Endothelial cell of umbilical vein (primary cell): ENCODE results near the gene DUSP8. TPM values are rescaled to one million over a fixed set of nuclear protein-coding genes. Genes with fewer than 3 reads are reported as not detected.

ENCODE experiments used
- BruUV-seq: library from RNA; stranded (reverse); fragments of 400-500 nt; replicated peaks from 2 replicates; lab custom pipeline; 2021; lab: Mats Ljungman, UMichigan
- CTCF ChIA-PET: fragments of 300-600, 350-600 bp; sonication (Branson Sonifier 250); formaldehyde crosslinking; loops from one replicate; lab custom pipeline; 2021; ENCODE audit warnings: antibody characterized with exemption, inconsistent platforms; lab: Charles Lee
- POLR2A ChIA-PET: fragments of 300-600, 350-600 bp; sonication (Branson Sonifier 250); formaldehyde crosslinking; loops from one replicate; lab custom pipeline; 2021; ENCODE audit warnings: antibody characterized with exemption, inconsistent platforms; lab: Charles Lee
- DNase-seq: peaks from one replicate; pipeline ENCODE4 v3.0.0-alpha.2; 2011; ENCODE audit warnings: low read depth, low spot score
- FAIRE-seq: peaks from 2 replicates; lab custom pipeline; 2011; peaks lifted over from hg19 to GRCh38; lab: Jason Lieb, UNC
- H2AFZ ChIP-seq: 2 replicates; pipeline ENCODE4 v1.6.0; 2012; ENCODE audit warnings: low read depth, low read length, control low read depth, inconsistent platforms
- H3K27ac ChIP-seq: 2 replicates; pipeline ENCODE4 v1.5.1; 2011; ENCODE audit warnings: low read depth, mild to moderate bottlenecking, control low read depth, low read length, moderate library complexity; ENCODE audit not compliant: insufficient read depth
- H3K27me3 ChIP-seq, 2 experiments: 2 replicates each; pipeline versions ENCODE4 v1.6.0 to v1.6.1; 2011; ENCODE audit warnings: low read length in 2 of 2, mixed read lengths in 1 of 2; ENCODE audit not compliant: control insufficient read depth in 2 of 2, insufficient read depth in 2 of 2
- H3K36me3 ChIP-seq, 2 experiments: 2 replicates in 1 of 2; 3 replicates in 1 of 2; pipeline ENCODE4 v1.5.1; 2011; ENCODE audit warnings: low read length in 2 of 2, mild to moderate bottlenecking in 1 of 2, moderate library complexity in 1 of 2; ENCODE audit not compliant: control insufficient read depth in 2 of 2, insufficient read depth in 2 of 2; ENCODE audit errors: extremely low read depth in 1 of 2
- H3K4me1 ChIP-seq: 3 replicates; pipeline ENCODE4 v1.5.1; 2011; ENCODE audit warnings: mild to moderate bottlenecking, low read length; ENCODE audit not compliant: control insufficient read depth, insufficient read depth; ENCODE audit errors: extremely low read depth
- H3K4me2 ChIP-seq: 2 replicates; pipeline ENCODE4 v1.6.1; 2011; ENCODE audit warnings: low read length, control low read depth, mixed read lengths; ENCODE audit not compliant: insufficient read depth
- H3K4me3 ChIP-seq, 3 experiments: fragments of 200-600 bp in 1 of 3; sonication (generic), shearing (Covaris generic) in 1 of 3; replicated peaks in 1 of 3; 2 replicates each; pipeline ENCODE4 v1.5.1; 2011 to 2016; ENCODE audit warnings: control low read depth in 3 of 3, low read length in 3 of 3, mild to moderate bottlenecking in 2 of 3, inconsistent platforms in 1 of 3, low read depth in 1 of 3, moderate library complexity in 1 of 3; ENCODE audit not compliant: insufficient read depth in 1 of 3
- H3K79me2 ChIP-seq: 2 replicates; pipeline ENCODE4 v1.6.0; 2012; ENCODE audit warnings: low read length, inconsistent platforms; ENCODE audit not compliant: control insufficient read depth, insufficient read depth
- H3K9ac ChIP-seq: replicated peaks from 2 replicates; pipeline ENCODE3; 2011; ENCODE audit warnings: low read length, control low read depth; ENCODE audit not compliant: insufficient read depth; ENCODE audit errors: extremely low read depth
- H3K9me1 ChIP-seq: replicated peaks from 3 replicates; pipeline ENCODE4 v1.6.0; 2011; ENCODE audit warnings: mild to moderate bottlenecking, low read length; ENCODE audit not compliant: control insufficient read depth, insufficient read depth; ENCODE audit errors: extremely low read depth
- H3K9me3 ChIP-seq: replicated peaks from 2 replicates; pipeline ENCODE4 v1.5.1; 2012; ENCODE audit warnings: low read length, inconsistent platforms; ENCODE audit not compliant: control insufficient read depth, insufficient read depth
- H4K20me1 ChIP-seq: replicated peaks from 2 replicates; pipeline ENCODE3; 2011; ENCODE audit warnings: mild to moderate bottlenecking, low read length; ENCODE audit not compliant: control insufficient read depth, insufficient read depth; ENCODE audit errors: extremely low read depth
- CTCF ChIP-seq, 2 donors: IDR thresholded peaks; 1 replicate in 1 of 2; 2 replicates in 1 of 2; pipeline ENCODE4 v1.5.1; 2011; ENCODE audit warnings: low read length in 2 of 2, mild to moderate bottlenecking in 2 of 2, moderate library complexity in 2 of 2, control low read depth in 1 of 2, inconsistent platforms in 1 of 2, low read depth in 1 of 2; ENCODE audit not compliant: insufficient read depth in 1 of 2; ENCODE audit errors: extremely low read depth in 1 of 2
- EZH2 ChIP-seq: IDR thresholded peaks from 2 replicates; pipeline ENCODE4 v1.6.1; 2012; ENCODE audit warnings: borderline replicate concordance, low read depth, mild to moderate bottlenecking, moderate library complexity, low read length, inconsistent platforms; ENCODE audit not compliant: severe bottlenecking
- FOS ChIP-seq: IDR thresholded peaks from 2 replicates; pipeline ENCODE4 v1.6.1; 2011; ENCODE audit warnings: mild to moderate bottlenecking, low read length, moderate library complexity, borderline replicate concordance; ENCODE audit not compliant: insufficient read depth
- GATA2 ChIP-seq: IDR thresholded peaks from 2 replicates; pipeline ENCODE4 v1.7.0; 2011; ENCODE audit warnings: low read depth, mild to moderate bottlenecking, moderate library complexity, mixed read lengths, low read length; ENCODE audit not compliant: insufficient read length, insufficient read depth
- JUN ChIP-seq: IDR thresholded peaks from 2 replicates; pipeline ENCODE4 v1.6.1; 2011; ENCODE audit warnings: borderline replicate concordance, low read depth; ENCODE audit not compliant: insufficient read length, insufficient read depth
- MAX ChIP-seq: IDR thresholded peaks from 2 replicates; pipeline ENCODE4 v1.6.1; 2011; ENCODE audit not compliant: insufficient read depth, insufficient read length
- MYC ChIP-seq: IDR thresholded peaks from one replicate; pipeline ENCODE4 v1.6.1; 2011; ENCODE audit warnings: mild to moderate bottlenecking, low read depth, low read length
- POLR2A ChIP-seq: IDR thresholded peaks from 2 replicates; pipeline ENCODE4 v1.6.1; 2012; ENCODE audit warnings: low read depth, mild to moderate bottlenecking, control low read depth, low read length
- POLR2AphosphoS5 ChIP-seq: IDR thresholded peaks from 2 replicates; pipeline ENCODE4 v1.6.1; 2012; ENCODE audit warnings: low read depth, mild to moderate bottlenecking, control low read depth, low read length, moderate library complexity; ENCODE audit not compliant: insufficient read depth
- dilution Hi-C: fragments of 300-500 bp; cut with MboI; formaldehyde crosslinking; loops from one replicate; pipeline ENCODE4 v1.15.0; 2019; ENCODE audit warnings: low sequenced_read_pairs; ENCODE audit not compliant: extremely low pct_ligation_motif_present
- intact Hi-C: fragments of 100-400 bp; cut with micrococcal nuclease; formaldehyde crosslinking; loops from one replicate; pipeline ENCODE4 v1.10.0; 2022
- polyA plus RNA-seq, 4 experiments: library from polyadenylated mRNA; depleted of rRNA in 3 of 4; stranded (reverse) in 3 of 4; unstranded in 1 of 4; fragments of >200 nt; gene quantifications; 2 replicates each; pipeline versions ENCODE4 v1.2.1 to v1.2.3, GENCODE V29; 2011 to 2012; ENCODE audit warnings: missing spikeins in 1 of 4
- total RNA-seq: library from RNA; stranded (reverse); gene quantifications from 2 replicates; pipeline ENCODE4 v1.2.3, GENCODE V29; 2021

Gene DUSP8
- total and polyA plus RNA-seq, 2 donors (not counting 3 experiments of a cell fraction or from before 2014, with no cell fraction given) = 4.6 to 5.9 TPM

- ChIA-PET POLR2A (no interaction called here), CTCF (interaction anchor here (1.0 to 2.1 kb wide), 4 partner anchors 11 to 59 kb away, joined by 4 to 9 read pairs (median 4); no protein-coding TSS in a partner anchor)
- BruUV-seq = no TSS peak
- intact Hi-C loops (loop anchor here (5.0 kb wide), 1 partner anchor 36 kb away; the partner anchor contains the start of gene DUSP8), dilution Hi-C loops (no loop called here)
- no peak overlapping the region for H3K4me3 ChIP-seq
- H3K9me3 ChIP-seq = no peaks in the 10 kb centered on the region
- peaks cover 7% of the 10 kb centered on the region for H3K4me1 ChIP-seq
- H3K9me1 ChIP-seq = no peaks in the 10 kb centered on the region
- no peaks in the 10 kb centered on the region for H4K20me1 ChIP-seq
- no peak overlapping the region for H3K4me2 ChIP-seq
- FAIRE-seq (peak; percentile 33), DNase-seq (no peak)
- peaks cover 7 to 8% of the 10 kb centered on the region in 2 experiments for H3K27me3 ChIP-seq
- H3K9ac ChIP-seq = no peak overlapping the region
- peaks cover 44% of the 10 kb centered on the region for H3K79me2 ChIP-seq
- peaks cover 0 to 2% of the 10 kb centered on the region in 2 experiments for H3K36me3 ChIP-seq
- TF ChIP-seq EZH2 (no peak), JUN (no peak), GATA2 (no peak), CTCF (IDR thresholded peaks at IDR 0.05; ENCODE audit: extremely low read depth in 1 of 2, insufficient read depth in 1 of 2, low read depth in 1 of 2, low read length in 2 of 2) (no peak), MAX (no peak), POLR2AphosphoS5 (no peak), FOS (no peak), MYC (no peak), POLR2A (no peak)
- H3K27ac ChIP-seq = no peak overlapping the region
- H2AFZ ChIP-seq = no peak overlapping the region
These were observed 35.8 kb downstream of the DUSP8 start for GRCh38 chr11:1536065-1536843.
